GM18951 (cell line): Measurements from ENCODE around the gene CFAP46.

Experiments used
- POLR2A ChIP-seq: IDR thresholded peaks from 4 replicates; pipeline ENCODE4 v1.6.1; 2011; ENCODE audit warnings: mild to moderate bottlenecking; ENCODE audit not compliant: insufficient read length, insufficient read depth; ENCODE audit errors: extremely low read depth
- in situ Hi-C: fragments of 300-500 bp; cut with MboI; formaldehyde crosslinking; loops from one replicate; pipeline ENCODE4 v1.12.0; 2022; ENCODE audit warnings: low sequenced_read_pairs, mixed read lengths, inconsistent platforms; ENCODE audit not compliant: unreplicated experiment

CFAP46 gene

DNA sequence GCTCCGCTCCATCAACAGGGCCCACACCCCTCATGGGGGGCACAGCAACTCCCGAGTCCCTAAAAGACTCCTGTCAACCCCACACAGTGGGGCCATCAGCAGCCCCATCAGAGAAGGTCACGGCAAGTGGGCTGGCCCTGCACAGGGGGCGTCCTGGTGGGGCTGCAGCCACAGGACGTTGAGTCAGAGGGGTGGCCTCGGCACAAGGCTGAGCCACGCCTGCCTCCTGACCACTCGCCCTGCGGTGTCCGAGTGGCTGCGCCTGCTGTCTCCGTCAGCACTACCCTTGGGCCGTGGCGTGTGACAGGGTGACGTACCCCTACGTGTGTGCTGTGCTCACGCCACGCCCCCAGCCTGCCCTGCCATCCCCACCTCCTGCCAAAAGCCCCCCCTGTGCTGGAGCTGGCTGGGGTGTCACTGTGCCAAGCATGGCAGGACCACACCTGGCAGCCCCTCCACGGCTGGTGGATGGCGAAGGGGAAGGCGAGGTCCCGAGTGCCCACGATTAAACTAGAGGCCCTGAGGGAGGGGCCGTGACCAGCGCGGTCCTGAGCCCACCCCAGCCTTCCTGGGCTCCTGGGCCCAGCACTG lies 130.4 kb downstream of the CFAP46 start:
- in situ Hi-C loops, result no loop called here
- no peak for TF ChIP-seq POLR2A

- no peak for TF ChIP-seq POLR2A
- in situ Hi-C loops, result no loop called here
These were observed 131.3 kb downstream of the CFAP46 start for GRCh38 chr10:132810807-132811700.

- in situ Hi-C loops, result no loop called here
- no peak for TF ChIP-seq POLR2A
These were observed 132.1 kb downstream of the CFAP46 start for GRCh38 chr10:132810141-132810806.

- in situ Hi-C loops, result no loop called here
- TF ChIP-seq POLR2A, result no peak
These were observed 132.9 kb downstream of the CFAP46 start for GRCh38 chr10:132809232-132810140.

DNA sequence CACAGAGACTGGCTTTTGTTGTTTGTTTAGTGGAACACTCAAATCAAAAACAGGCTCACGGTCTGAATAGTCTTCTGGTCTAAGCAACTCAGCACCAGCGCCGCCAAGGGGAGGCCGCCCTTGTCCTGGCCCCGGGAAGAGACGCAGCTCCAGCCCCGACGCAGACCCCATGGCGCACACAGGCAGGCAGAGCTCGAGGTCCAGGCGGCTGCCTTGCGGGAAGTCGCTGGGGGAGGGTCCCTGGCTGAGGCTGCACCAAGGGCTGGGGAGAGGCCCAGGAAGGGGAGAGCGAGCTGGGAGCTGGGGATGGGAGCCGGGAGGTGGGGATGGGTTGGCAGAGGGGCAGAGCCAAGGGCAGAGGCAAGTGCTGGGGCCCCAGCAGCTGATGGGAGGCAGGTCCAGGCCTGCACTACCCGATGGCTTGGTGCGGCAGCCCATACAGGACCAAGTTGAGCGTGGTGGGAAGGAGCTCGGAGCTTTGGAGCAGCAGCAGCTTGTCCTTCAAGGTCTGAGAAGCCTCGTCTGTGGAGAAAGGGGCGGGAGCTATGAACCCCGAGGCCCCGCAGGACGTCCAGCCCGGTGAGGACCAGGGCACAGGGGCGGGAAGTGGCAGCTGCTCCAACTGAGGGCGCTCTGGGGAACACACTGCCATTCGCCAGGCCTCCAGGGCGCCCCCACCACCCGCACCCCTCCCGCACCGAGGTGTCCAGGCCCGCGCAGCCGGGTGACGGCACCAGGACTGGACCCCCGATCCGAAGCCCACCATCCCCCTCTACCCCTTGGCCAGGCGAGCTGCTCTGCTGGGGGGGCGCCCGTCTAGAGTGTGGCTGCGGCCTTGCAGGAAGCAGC lies 133.8 kb downstream of the CFAP46 start:
- in situ Hi-C loops, result no loop called here
- TF ChIP-seq POLR2A, result no peak

- in situ Hi-C loops, result no loop called here
- TF ChIP-seq POLR2A, result no peak
These were observed 134.7 kb downstream of the CFAP46 start for GRCh38 chr10:132807621-132808049.

DNA sequence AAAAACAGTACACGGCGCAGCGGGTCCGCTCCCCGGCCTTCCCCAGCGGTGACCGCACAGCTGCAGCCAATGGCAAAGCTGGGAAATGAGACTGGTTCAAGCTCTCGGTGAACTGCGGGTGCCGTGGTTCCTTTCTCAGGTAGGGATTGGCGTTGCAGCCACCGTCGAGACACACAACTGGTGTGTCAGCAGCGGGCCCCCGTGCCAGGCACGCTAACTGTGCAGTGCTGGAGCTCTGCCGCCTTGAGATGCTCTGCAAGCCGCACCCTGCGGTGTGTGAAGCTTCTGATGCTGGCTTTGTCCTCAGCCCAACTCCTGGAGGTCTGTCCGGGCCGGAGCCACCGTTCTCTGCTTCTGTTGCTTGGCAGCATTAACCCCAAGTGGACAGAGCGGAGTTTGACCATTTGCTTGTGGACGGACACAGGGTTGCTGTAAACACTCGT lies 135.8 kb downstream of the CFAP46 start:
- TF ChIP-seq POLR2A, result no peak
- in situ Hi-C loops, result no loop called here

DNA sequence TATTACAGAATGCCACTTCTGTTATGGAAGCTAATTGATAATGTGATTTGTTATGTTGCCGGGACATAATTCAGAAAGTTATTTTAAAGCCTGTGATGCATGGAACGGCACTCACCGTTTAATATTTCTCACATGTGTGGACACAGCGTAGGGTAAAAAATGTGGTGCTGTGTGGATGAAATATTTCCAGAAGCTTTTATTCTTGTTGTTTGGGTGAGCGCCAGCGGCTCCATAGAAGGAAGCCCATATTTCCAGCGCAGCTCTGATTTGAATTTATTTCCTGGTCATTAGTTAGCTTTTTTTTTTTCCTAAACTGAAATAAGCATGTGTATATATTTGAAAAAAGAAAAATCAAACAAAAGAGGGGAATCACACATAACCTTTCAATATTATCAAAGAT lies 136.3 kb downstream of the CFAP46 start:
- in situ Hi-C loops, result no loop called here
- TF ChIP-seq POLR2A, result no peak

DNA sequence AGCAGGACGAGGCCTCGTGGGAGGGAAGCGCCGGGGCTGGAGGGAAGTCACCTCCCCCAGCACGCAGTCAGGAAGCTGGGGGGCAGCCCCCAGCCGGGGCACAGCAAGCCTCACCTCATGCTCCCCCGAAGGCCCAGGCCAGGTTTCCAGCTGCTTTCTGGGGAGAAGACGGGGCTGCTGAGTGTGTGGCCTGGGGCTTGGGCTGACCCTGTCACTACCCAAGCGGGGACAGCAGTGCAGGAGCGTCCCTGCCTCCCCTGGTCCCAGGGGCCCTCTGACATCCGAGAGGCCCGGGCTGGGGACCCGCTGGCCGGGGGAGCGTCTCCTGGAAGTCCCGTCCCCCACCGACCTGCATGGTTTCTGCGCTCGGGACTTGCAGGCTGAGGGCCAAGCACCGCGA lies 136.8 kb downstream of the CFAP46 start:
- in situ Hi-C loops, result no loop called here
- TF ChIP-seq POLR2A, result no peak

DNA sequence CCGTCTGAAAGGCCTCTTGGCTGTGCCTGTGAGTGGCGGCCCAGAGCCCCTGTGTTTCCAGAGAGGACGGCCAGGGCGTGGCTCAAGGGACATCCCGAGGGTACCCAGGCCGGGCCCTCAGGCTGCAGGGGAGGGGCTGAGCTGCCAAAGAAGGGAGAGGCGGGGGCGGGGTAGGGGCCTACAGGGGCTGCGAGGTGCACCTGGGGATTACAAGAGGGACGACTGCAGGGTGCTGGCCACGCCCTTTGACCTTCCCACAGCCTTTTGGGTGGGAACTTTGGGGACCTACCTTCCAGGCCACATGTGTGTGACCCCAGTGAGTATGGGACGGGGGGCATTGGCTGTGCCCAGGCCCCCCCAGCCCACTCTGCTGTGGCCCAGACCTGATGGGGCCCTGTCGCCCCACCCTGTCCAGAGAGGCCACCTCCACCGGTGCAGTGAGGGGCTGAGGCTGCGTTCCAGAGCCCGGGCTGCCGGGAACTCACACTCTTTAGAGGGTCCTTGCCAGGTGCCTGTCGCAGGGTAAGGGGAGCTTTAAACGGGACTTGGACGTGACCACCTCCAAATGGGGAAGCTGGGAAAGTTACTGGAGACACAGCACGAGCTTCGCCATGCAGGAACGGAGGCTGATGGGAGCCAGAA lies 137.5 kb downstream of the CFAP46 start:
- in situ Hi-C loops, result no loop called here
- no peak for TF ChIP-seq POLR2A

DNA sequence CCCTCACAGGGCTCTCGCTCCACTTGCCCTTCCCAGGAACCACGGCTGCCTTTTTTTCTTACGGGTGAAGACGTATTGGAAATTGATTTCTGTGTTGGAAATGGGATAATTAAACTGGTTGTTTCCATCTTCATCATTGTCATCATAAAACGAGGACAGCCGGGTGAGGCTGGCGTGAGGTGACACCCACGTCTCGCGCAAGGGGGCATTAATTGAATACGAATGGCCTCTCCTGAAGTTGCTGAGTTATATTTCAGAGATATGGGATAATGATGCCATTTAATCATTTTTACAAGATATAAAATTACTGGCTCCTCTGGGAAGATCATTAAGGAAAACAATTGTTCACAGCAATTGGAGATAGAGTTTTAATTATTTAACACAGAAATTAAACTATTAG lies 138.1 kb downstream of the CFAP46 start:
- no peak for TF ChIP-seq POLR2A
- in situ Hi-C loops, result no loop called here
